Right renal pelvis (tissue), 4 donors: ENCODE data around the gene GLIS2. TPM values are rescaled to one million over a fixed set of nuclear protein-coding genes. Genes with fewer than 3 reads are reported as not detected.

Experiments
- DNase-seq, 4 donors: peaks; one replicate each; pipeline ENCODE4 v3.0.0-alpha.2; 2013; ENCODE audit warnings: low read depth in 4 of 4, low spot score in 3 of 4, missing footprints in 1 of 4
- polyA plus RNA-seq, 4 donors: library from polyadenylated mRNA; unstranded; fragments of 120-200 nt; gene quantifications; one replicate each; pipeline ENCODE4 v1.2.1, GENCODE V29; 2013; ENCODE audit not compliant: insufficient read length in 4 of 4

GLIS2 gene
- polyA plus RNA-seq, 4 donors, result 41.2 to 55.1 (median 42.4) TPM

GRCh38 chr16:4365014-4365406, 49.1 kb downstream of the GLIS2 start:
- DNase-seq, result no peak

GRCh38 chr16:4365615-4366014, 49.7 kb downstream of the GLIS2 start:
- no peak for DNase-seq

- DNase-seq, result no peak
Measured at GRCh38 chr16:4366016-4366415, 50.1 kb downstream of the GLIS2 start.

- no peak for DNase-seq
Measured at GRCh38 chr16:4367393-4367856, 51.6 kb downstream of the GLIS2 start.

GRCh38 chr16:4369007-4369733, 53.3 kb downstream of the GLIS2 start:
- DNase-seq, result no peak

GRCh38 chr16:4370151-4370550, 54.3 kb downstream of the GLIS2 start:
- no peak for DNase-seq

GRCh38 chr16:4370570-4371356, 54.9 kb downstream of the GLIS2 start:
- no peak for DNase-seq

GRCh38 chr16:4371357-4372000, 55.6 kb downstream of the GLIS2 start, which contains the start of gene VASN:
VASN (plus strand) TSS chr16:4371848; CDS start chr16:4380878, 9,030 bp downstream.
- DNase-seq, result peak in 2 of 4 donors; percentile 72 to 73

GRCh38 chr16:4372001-4372577, 56.2 kb downstream of the GLIS2 start:
- DNase-seq, result no peak

GRCh38 chr16:4372578-4373355, 56.9 kb downstream of the GLIS2 start:
- DNase-seq, result no peak

- DNase-seq, result no peak
Measured at GRCh38 chr16:4373356-4373908, 57.6 kb downstream of the GLIS2 start.

GRCh38 chr16:4373909-4374742, 58.3 kb downstream of the GLIS2 start:
- peak in 3 of 4 donors; percentile 60 to 78 (median 72) for DNase-seq

GRCh38 chr16:4375717-4376116, 59.9 kb downstream of the GLIS2 start:
- DNase-seq, result no peak

GRCh38 chr16:4376126-4376892, 60.4 kb downstream of the GLIS2 start:
- no peak for DNase-seq

GRCh38 chr16:4376893-4377572, 61.2 kb downstream of the GLIS2 start:
- no peak for DNase-seq

GRCh38 chr16:4377573-4378154, 61.8 kb downstream of the GLIS2 start:
- DNase-seq, result no peak

- DNase-seq, result no peak
Measured at GRCh38 chr16:4378161-4378666, 62.3 kb downstream of the GLIS2 start.
